GM12878 (cell line): ENCODE measurements around the gene PPM1K. TPM values are rescaled to one million over a fixed set of nuclear protein-coding genes. Genes with fewer than 3 reads are reported as not detected.

Experiments
- ATAC-seq: fragments of 200-7000 bp; cut with Tn5 transposase; 3 replicates; pipeline ENCODE4 v1.9.1; 2020; ENCODE audit warnings: mild to moderate bottlenecking, moderate library complexity
- BruUV-seq: library from RNA; stranded (reverse); fragments of 400-500 nt; replicated peaks from 2 replicates; lab custom pipeline; 2021; lab: Mats Ljungman, UMichigan
- CTCF ChIA-PET: fragments of 300-600 bp; sonication (Branson Sonifier 250); formaldehyde crosslinking; extraction: SDS; loops from one replicate; lab custom pipeline; 2021; ENCODE audit warnings: inconsistent platforms; lab: Yijun Ruan, JAX
- POLR2A ChIA-PET: fragments of 350-600 bp; formaldehyde crosslinking; extraction: SDS; loops from one replicate; lab custom pipeline; 2021; ENCODE audit warnings: inconsistent platforms; lab: Charles Lee
- RAD21 ChIA-PET: fragments of 300-600 bp; sonication (Branson Sonifier 250); formaldehyde crosslinking; loops from one replicate; lab custom pipeline; 2023; ENCODE audit warnings: antibody characterized with exemption; ENCODE audit not compliant: unreplicated experiment; lab: Charles Lee
- SMC1A ChIA-PET: fragments of 300-600 bp; sonication (Branson Sonifier 250); formaldehyde crosslinking; loops from one replicate; lab custom pipeline; 2023; ENCODE audit not compliant: unreplicated experiment, uncharacterized antibody; lab: Charles Lee
- DNase-seq: peaks from one replicate; pipeline ENCODE4 v3.0.0-alpha.2; 2011; ENCODE audit warnings: low read depth, low spot score
- FAIRE-seq: peaks from 3 replicates; lab custom pipeline; 2011; peaks lifted over from hg19 to GRCh38; lab: Jason Lieb, UNC
- H2AFZ ChIP-seq: 2 replicates; pipeline ENCODE4 v1.6.0; 2011; ENCODE audit warnings: low read depth, low read length, control low read depth; ENCODE audit not compliant: control insufficient read depth
- H3K27ac ChIP-seq: 2 replicates; pipeline ENCODE4 v1.5.1; 2011; ENCODE audit warnings: control low read depth; ENCODE audit not compliant: control insufficient read depth, insufficient read depth
- H3K27me3 ChIP-seq, 2 experiments: replicated peaks in 1 of 2; 2 replicates each; pipeline versions ENCODE4 v1.6.0 to v1.6.1; 2011; ENCODE audit warnings: low read length in 1 of 2; ENCODE audit not compliant: control insufficient read depth in 2 of 2, insufficient read depth in 2 of 2
- H3K36me3 ChIP-seq, 2 experiments: 2 replicates each; pipeline ENCODE4 v1.5.1; 2011; ENCODE audit warnings: low read length in 1 of 2; ENCODE audit not compliant: control insufficient read depth in 2 of 2, insufficient read depth in 2 of 2
- H3K4me1 ChIP-seq: 2 replicates; pipeline ENCODE4 v1.6.1; 2011; ENCODE audit warnings: mild to moderate bottlenecking, low read length, moderate library complexity, mixed read lengths; ENCODE audit not compliant: control insufficient read depth, insufficient read depth
- H3K4me2 ChIP-seq: 2 replicates; pipeline ENCODE4 v1.6.0; 2011; ENCODE audit warnings: control low read depth; ENCODE audit not compliant: control insufficient read depth, insufficient read depth
- H3K4me3 ChIP-seq: fragments of 200-600 bp; sonication (generic); 2 replicates; pipeline ENCODE4 v1.5.1; 2016
- H3K79me2 ChIP-seq: 2 replicates; pipeline ENCODE4 v1.6.0; 2011; ENCODE audit warnings: low read length; ENCODE audit not compliant: control insufficient read depth, insufficient read depth
- H3K9ac ChIP-seq: 2 replicates; pipeline ENCODE4 v1.8.0; 2011; ENCODE audit warnings: low read length, control low read depth, mixed read lengths; ENCODE audit not compliant: control insufficient read depth, insufficient read depth
- H3K9me3 ChIP-seq: replicated peaks from 3 replicates; pipeline ENCODE4 v1.5.1; 2011; ENCODE audit warnings: mild to moderate bottlenecking, low read length; ENCODE audit not compliant: control insufficient read depth, insufficient read depth
- H4K20me1 ChIP-seq: 2 replicates; pipeline ENCODE4 v1.6.0; 2011; ENCODE audit not compliant: control insufficient read depth, insufficient read depth
- ATF2 ChIP-seq: IDR thresholded peaks from 2 replicates; pipeline ENCODE4 v1.6.1; 2012; ENCODE audit warnings: low read length, inconsistent platforms
- ATF7 ChIP-seq: fragments of 450-650 bp; IDR thresholded peaks from 2 replicates; pipeline ENCODE4 v1.6.1; 2016; ENCODE audit warnings: low read depth, mild to moderate bottlenecking
- EP300 ChIP-seq, 2 experiments: fragments of 150-350 bp in 1 of 2; IDR thresholded peaks; 2 replicates each; pipeline ENCODE4 v1.6.1; 2011 to 2012; ENCODE audit warnings: low read depth in 2 of 2, low read length in 2 of 2, borderline replicate concordance in 1 of 2, improper control_type of control experiment in 1 of 2, inconsistent platforms in 1 of 2; ENCODE audit not compliant: control insufficient read depth in 1 of 2
- ESRRA ChIP-seq: IDR thresholded peaks from 2 replicates; pipeline ENCODE4 v1.6.1; 2012; ENCODE audit warnings: mild to moderate bottlenecking, low read length, improper control_type of control experiment
- FOXM1 ChIP-seq: IDR thresholded peaks from 2 replicates; pipeline ENCODE4 v1.6.1; 2012; ENCODE audit warnings: low read depth, mild to moderate bottlenecking, inconsistent platforms, low read length, moderate library complexity
- HDAC6 ChIP-seq: fragments of 200-600 bp; sonication (generic); IDR thresholded peaks from one replicate; pipeline ENCODE4 v1.8.0; 2017; ENCODE audit warnings: antibody characterized with exemption; ENCODE audit not compliant: unreplicated experiment
- HDGF ChIP-seq: fragments of 450-650 bp; IDR thresholded peaks from 2 replicates; pipeline ENCODE4 v1.6.1; 2016; ENCODE audit warnings: antibody characterized with exemption
- IRF4 ChIP-seq: IDR thresholded peaks from 2 replicates; pipeline ENCODE4 v1.6.1; 2011; ENCODE audit warnings: low read depth, low read length
- LARP7 ChIP-seq: fragments of 450-650 bp; IDR thresholded peaks from 2 replicates; pipeline ENCODE4 v1.6.1; 2017; ENCODE audit warnings: mild to moderate bottlenecking
- MTA3 ChIP-seq: IDR thresholded peaks from 2 replicates; pipeline ENCODE4 v1.6.1; 2012; ENCODE audit warnings: low read length, inconsistent platforms, borderline replicate concordance
- NFIC ChIP-seq: IDR thresholded peaks from 2 replicates; pipeline ENCODE4 v1.6.1; 2012; ENCODE audit warnings: low read depth, mild to moderate bottlenecking, inconsistent platforms, low read length, moderate library complexity
- NR2C2 ChIP-seq: IDR thresholded peaks from 2 replicates; pipeline ENCODE4 v1.6.1; 2011; ENCODE audit warnings: borderline replicate concordance, low read depth; ENCODE audit not compliant: control insufficient read depth, insufficient read length
- SP1 ChIP-seq: IDR thresholded peaks from one replicate; pipeline ENCODE4 v1.6.1; 2011; ENCODE audit warnings: low read depth, low read length
- SPI1 ChIP-seq: IDR thresholded peaks from 2 replicates; pipeline ENCODE4 v1.6.1; 2011; ENCODE audit warnings: low read depth, mild to moderate bottlenecking, low read length, moderate library complexity, borderline replicate concordance; ENCODE audit not compliant: insufficient read depth
- SRF ChIP-seq, 2 experiments: IDR thresholded peaks; 2 replicates each; pipeline ENCODE4 v1.6.1; 2011; ENCODE audit warnings: low read depth in 2 of 2, low read length in 2 of 2, mild to moderate bottlenecking in 1 of 2, moderate library complexity in 1 of 2
- TAF1 ChIP-seq: IDR thresholded peaks from 2 replicates; pipeline ENCODE4 v1.6.1; 2011; ENCODE audit warnings: mild to moderate bottlenecking, low read depth, low read length, borderline replicate concordance
- WGBS: methylation state at CpG from one replicate; pipeline ENCODE4 v1.1.6; 2016; ENCODE audit warnings: low lambda C conversion rate; ENCODE audit not compliant: insufficient replicate concordance, insufficient coverage; ENCODE audit errors: missing lambda C conversion rate; 5-methylcytosine and 5-hydroxymethylcytosine counted together
- in situ Hi-C: fragments of 300-500 bp; cut with MboI; formaldehyde crosslinking; loops from 9 replicates; pipeline ENCODE4 v1.14.3; 2018; ENCODE audit warnings: mixed read lengths
- intact Hi-C: fragments of 100-400 bp; cut with micrococcal nuclease; formaldehyde crosslinking; loops from one replicate; pipeline ENCODE4 v1.14.2; 2022; ENCODE audit not compliant: unreplicated experiment
- polyA plus RNA-seq, 11 experiments: library from polyadenylated mRNA; depleted of rRNA in 4 of 11; unstranded in 6 of 11; stranded (reverse) in 5 of 11; fragments of >200 nt; fragmentation: Nextera tagmentation in 4 of 11; fragmentation: Illumina TruSeq in 1 of 11; extraction: Ambion mirVana in 4 of 11; extraction: Trizol in 1 of 11; gene quantifications; 1 replicate in 1 of 11; 2 replicates in 10 of 11; pipeline versions ENCODE4 v1.2.1 to v1.2.3, GENCODE V29; 2011 to 2016; ENCODE audit warnings: inconsistent platforms in 2 of 11, missing spikeins in 2 of 11, low read depth in 1 of 11
- total RNA-seq, 4 experiments: library from RNA; depleted of rRNA in 3 of 4; stranded (reverse); fragments of >200 nt in 3 of 4; fragmentation: Illumina TruSeq in 1 of 4; extraction: Trizol in 1 of 4; gene quantifications; 2 replicates each; pipeline versions ENCODE4 v1.2.1 to v1.2.3, GENCODE V29; 2013 to 2021
- TF ChIP-seq, protein P1 (sequence below): fragments of 450-650 bp; IDR thresholded peaks from 2 replicates; pipeline ENCODE4 v1.6.1; 2016; ENCODE audit warnings: mild to moderate bottlenecking
- TF ChIP-seq, protein P2 (sequence below): fragments of 450-650 bp; IDR thresholded peaks from 2 replicates; pipeline ENCODE4 v1.6.1; 2017; ENCODE audit warnings: mild to moderate bottlenecking, low read depth, inconsistent platforms; ENCODE audit not compliant: poor library complexity, severe bottlenecking

PPM1K gene
- total and polyA plus RNA-seq, 10 of the 15 experiments (the other 5 are each of a cell fraction or from before 2014, with no cell fraction given), result 25.0 to 79.1 (median 36.9) TPM

- H3K4me2 ChIP-seq, result peak overlapping the region; percentile 86
- TF ChIP-seq ATF2 (peak; percentile 63; the same call in 1 of the 2 replicates), HDGF (0 out of 2 replicates have a peak, but pooled peaks have one; percentile 18), SRF (IDR thresholded peaks at IDR 0.05; ENCODE audit: low read depth in 2 of 2, low read length in 2 of 2) (no peak), SPI1 (peak; percentile 99), ESRRA (no peak), SP1 (peak; percentile 22), EP300 (IDR thresholded peaks at IDR 0.05; ENCODE audit: borderline replicate concordance in 1 of 2, control insufficient read depth in 1 of 2, low read depth in 2 of 2, low read length in 2 of 2) (peak in 1 of 2 experiments; percentile 80; a peak in 2 of 4 replicates), LARP7 (no peak), MTA3 (0 out of 2 replicates have a peak, but pooled peaks have one; percentile 72), ATF7 (0 out of 2 replicates have a peak, but pooled peaks have one; percentile 7), NFIC (peak; percentile 69), TAF1 (0 out of 2 replicates have a peak, but pooled peaks have one; percentile 36), FOXM1 (0 out of 2 replicates have a peak, but pooled peaks have one; percentile 36), IRF4 (peak; percentile 92), NR2C2 (no peak), HDAC6 (no peak)
- TF ChIP-seq, protein P1, sequence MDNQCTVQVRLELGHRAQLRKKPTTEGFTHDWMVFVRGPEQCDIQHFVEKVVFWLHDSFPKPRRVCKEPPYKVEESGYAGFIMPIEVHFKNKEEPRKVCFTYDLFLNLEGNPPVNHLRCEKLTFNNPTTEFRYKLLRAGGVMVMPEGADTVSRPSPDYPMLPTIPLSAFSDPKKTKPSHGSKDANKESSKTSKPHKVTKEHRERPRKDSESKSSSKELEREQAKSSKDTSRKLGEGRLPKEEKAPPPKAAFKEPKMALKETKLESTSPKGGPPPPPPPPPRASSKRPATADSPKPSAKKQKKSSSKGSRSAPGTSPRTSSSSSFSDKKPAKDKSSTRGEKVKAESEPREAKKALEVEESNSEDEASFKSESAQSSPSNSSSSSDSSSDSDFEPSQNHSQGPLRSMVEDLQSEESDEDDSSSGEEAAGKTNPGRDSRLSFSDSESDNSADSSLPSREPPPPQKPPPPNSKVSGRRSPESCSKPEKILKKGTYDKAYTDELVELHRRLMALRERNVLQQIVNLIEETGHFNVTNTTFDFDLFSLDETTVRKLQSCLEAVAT, result peak; percentile 72; the same call in 1 of the 2 replicates
- TF ChIP-seq, protein P2, sequence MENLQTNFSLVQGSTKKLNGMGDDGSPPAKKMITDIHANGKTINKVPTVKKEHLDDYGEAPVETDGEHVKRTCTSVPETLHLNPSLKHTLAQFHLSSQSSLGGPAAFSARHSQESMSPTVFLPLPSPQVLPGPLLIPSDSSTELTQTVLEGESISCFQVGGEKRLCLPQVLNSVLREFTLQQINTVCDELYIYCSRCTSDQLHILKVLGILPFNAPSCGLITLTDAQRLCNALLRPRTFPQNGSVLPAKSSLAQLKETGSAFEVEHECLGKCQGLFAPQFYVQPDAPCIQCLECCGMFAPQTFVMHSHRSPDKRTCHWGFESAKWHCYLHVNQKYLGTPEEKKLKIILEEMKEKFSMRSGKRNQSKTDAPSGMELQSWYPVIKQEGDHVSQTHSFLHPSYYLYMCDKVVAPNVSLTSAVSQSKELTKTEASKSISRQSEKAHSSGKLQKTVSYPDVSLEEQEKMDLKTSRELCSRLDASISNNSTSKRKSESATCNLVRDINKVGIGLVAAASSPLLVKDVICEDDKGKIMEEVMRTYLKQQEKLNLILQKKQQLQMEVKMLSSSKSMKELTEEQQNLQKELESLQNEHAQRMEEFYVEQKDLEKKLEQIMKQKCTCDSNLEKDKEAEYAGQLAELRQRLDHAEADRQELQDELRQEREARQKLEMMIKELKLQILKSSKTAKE, result peak; percentile 84
Measured at GRCh38 chr4:88320780-88321373, 36.5 kb upstream of the PPM1K start.

More at GRCh38 chr4:88320780-88321373, 36.5 kb upstream of the PPM1K start:
- H4K20me1 ChIP-seq, result no peaks in the 10 kb centered on the region
- ChIA-PET POLR2A (interaction anchor here (0.7 to 3.8 kb wide), 10 partner anchors 15 to 54 kb away, joined by 3 to 40 read pairs (median 3); partner anchors contain the start of gene PPM1K), SMC1A (interaction anchor here (0.8 to 7.0 kb wide), 12 partner anchors 23 to 211 kb away, joined by 3 to 112 read pairs (median 4); partner anchors contain the start of genes HERC6 and PPM1K), RAD21 (interaction anchor here (0.6 to 2.5 kb wide), 17 partner anchors 9 to 202 kb away, joined by 3 to 42 read pairs (median 3); partner anchors contain the start of genes HERC5, HERC6 and PPM1K), CTCF (interaction anchor here (1.0 to 1.8 kb wide), 8 partner anchors 15 to 195 kb away, joined by 3 to 9 read pairs (median 4); no protein-coding TSS in a partner anchor)
- peak; percentile 100 for ATAC-seq
- H3K27me3 ChIP-seq, result no peaks in the 10 kb centered on the region
- peak overlapping the region; percentile 92 for H2AFZ ChIP-seq
- 2% methylated on average over 4 of the region's 5 CpGs for WGBS
- H3K36me3 ChIP-seq, result no peaks in the 10 kb centered on the region
- H3K9ac ChIP-seq, result peak overlapping the region; percentile 70
- intact Hi-C loops (loop anchor here (1.0 to 2.0 kb wide), 2 partner anchors 38 to 46 kb away; no protein-coding TSS in a partner anchor), in situ Hi-C loops (no loop called here)
- peak overlapping the region; percentile 53 for H3K4me3 ChIP-seq
- no TSS peak for BruUV-seq
- H3K4me1 ChIP-seq, result peaks cover 17% of the 10 kb centered on the region
- FAIRE-seq, result peak; percentile 97
- DNase-seq, result peak; percentile 83
- no peaks in the 10 kb centered on the region for H3K79me2 ChIP-seq
- H3K27ac ChIP-seq, result peak overlapping the region; percentile 93
- no peaks in the 10 kb centered on the region; the same call in 2 of the 3 replicates for H3K9me3 ChIP-seq
